HG03565 (cell line): Measurements from ENCODE around the gene HADHA.
"Not testable (repeated sequence)": the region's sequence is repeated elsewhere in the genome, so short reads cannot be mapped to it uniquely, and the experiment has no call there.

ENCODE experiments used
- ATAC-seq: cut with Tn5 transposase; IDR thresholded peaks from one replicate; pipeline ENCODE4 v1.9.1; 2021; ENCODE audit warnings: mild to moderate bottlenecking, moderate library complexity; ENCODE audit not compliant: unreplicated experiment

HADHA gene

DNA sequence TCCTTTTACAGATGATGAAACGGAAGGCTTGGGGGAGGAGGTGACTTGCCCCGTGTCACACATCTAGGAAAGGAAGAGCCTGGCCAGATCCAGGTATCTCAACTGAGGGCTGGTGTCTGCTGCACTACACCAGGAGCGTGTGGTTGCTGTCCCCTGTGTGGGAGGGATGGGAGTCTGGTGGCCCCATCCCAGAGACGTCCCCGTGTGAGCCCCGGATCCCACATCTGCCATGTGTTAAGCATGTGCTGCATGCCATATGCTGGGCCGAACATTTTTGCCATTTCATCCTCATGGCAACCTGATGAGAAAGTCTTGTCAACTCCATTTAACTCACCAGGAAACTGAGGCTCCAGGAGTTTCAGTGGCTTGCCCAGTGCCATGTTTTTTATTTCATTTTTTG, 67.3 kb downstream of the HADHA start:
- ATAC-seq: no peak

DNA sequence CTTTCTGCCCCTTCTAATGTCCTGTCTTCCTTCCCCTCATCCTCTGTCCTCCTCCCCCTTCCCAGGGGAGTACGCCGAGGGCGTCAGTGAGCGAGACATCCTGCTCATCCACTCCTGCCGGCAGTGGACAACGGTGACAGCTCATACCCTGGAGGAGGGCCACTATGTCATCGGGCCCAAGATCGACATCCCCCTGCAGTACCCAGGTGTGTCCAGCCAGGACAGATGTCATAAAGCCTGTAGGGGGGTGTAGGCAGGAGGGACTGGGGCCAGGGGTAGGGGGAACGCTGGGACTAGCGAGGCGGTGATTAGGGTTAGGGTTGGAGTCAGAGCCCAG, 68.2 kb downstream of the HADHA start:
- ATAC-seq: no peak

DNA sequence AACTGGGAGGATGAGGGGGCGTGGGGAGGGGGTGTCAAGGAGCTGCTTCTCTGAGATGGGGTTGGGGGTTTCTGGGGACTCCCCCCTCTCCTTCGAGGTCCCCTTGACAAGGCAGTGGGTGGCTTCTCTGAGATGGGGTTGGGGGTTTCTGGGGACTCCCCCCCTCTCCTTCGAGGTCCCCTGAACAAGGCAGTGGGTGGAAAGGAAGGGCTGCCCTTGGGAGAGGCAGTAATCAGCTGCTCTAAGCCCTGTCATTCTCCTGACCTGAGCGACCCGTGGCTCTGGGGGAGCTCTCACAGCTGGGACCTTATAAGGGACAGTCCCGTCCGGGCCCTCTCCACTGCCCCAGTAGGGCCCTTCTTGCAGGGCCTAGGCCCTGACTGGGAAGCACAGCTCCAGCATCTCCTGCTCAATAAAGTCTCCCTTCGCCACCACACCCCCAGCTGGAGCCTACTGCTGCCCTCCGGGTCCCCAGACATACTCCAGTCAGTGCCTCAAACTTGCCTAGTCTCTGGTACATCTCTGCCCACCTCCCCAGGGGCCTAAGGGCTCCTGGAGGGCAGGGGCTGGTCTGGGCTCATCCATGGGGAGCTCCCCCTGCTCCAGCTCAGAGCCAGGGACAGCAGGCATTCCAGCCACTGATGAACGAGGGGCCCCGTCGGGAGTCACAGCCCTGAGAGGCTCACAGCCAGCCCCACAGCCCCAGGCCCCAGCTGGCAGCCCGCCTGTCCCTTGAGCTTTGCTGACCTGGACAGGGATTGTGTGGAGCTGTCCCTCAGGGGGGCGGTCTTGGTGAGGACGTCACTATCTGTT, 68.8 kb downstream of the HADHA start:
- ATAC-seq: no peak

DNA sequence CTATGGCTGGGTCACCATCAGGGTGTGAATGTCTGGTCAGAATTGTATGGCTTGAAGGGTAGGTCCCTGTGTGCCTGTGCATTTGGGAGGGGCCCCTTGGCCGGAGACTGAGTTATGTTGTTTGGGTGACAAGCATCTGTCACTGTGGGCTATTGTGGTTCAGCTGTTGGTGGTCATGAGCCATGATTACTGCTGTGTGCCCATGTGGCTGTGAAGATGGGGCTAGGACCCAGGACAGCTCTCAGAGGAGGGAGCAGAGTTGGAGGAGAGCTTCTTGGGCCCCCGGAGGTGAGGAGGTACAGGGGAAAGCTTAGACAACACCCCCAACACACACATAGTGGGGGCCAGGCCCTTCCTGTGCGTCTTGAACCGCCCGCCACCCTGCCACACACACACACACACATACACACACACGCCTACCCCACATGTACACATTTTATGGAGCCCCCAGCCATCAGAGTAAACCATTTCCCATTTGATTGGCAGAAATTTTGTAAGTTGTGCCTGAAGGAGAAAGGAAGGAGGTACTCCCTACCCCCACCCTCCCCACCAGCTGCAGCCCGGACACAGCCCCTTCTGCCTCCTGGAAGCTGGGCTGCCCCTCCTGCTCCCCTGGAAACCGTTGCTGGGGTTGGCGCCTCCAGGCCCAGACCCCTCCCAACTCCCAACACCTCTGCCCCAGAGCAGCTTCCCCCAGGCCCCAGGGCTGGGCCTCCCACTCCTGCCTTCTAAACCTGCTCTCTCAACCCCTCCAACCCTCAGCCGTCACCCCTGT, 69.6 kb downstream of the HADHA start:
- no peak for ATAC-seq

DNA sequence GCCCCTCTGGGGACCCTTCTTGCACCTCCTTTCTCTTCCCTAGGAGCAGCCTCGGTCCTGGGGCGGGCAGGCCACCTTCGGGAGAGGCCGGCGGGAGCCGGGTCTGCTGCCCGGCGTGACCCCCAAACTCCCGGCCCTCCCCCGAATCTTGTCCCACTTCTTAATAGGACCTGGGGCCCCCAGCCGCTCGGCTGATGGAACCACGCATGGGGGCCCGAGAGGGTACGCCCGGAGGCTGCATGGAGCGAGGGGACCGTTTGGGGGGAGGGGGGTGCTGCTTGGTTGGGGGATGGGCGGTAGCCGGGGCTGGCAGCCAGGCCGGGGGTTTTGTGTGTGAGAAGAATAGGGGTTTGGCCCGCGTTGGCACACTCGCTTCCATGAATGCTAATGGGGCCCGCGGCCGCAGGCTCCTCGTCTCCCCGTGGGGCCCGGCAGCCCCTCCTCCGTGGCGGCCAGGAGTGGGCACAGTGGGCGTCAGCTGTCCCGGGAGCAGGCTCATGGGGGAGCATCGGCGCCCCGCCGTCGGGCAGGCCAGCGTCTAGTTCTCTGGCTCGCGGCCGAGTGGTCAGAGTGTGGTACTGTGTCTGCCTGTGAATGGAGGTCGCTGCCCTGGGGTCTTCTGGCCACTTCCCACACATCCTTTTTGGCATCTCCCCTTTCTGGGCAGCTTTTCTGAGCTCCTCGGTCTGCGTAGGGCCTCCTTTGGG, 70.5 kb downstream of the HADHA start:
- no peak for ATAC-seq

DNA sequence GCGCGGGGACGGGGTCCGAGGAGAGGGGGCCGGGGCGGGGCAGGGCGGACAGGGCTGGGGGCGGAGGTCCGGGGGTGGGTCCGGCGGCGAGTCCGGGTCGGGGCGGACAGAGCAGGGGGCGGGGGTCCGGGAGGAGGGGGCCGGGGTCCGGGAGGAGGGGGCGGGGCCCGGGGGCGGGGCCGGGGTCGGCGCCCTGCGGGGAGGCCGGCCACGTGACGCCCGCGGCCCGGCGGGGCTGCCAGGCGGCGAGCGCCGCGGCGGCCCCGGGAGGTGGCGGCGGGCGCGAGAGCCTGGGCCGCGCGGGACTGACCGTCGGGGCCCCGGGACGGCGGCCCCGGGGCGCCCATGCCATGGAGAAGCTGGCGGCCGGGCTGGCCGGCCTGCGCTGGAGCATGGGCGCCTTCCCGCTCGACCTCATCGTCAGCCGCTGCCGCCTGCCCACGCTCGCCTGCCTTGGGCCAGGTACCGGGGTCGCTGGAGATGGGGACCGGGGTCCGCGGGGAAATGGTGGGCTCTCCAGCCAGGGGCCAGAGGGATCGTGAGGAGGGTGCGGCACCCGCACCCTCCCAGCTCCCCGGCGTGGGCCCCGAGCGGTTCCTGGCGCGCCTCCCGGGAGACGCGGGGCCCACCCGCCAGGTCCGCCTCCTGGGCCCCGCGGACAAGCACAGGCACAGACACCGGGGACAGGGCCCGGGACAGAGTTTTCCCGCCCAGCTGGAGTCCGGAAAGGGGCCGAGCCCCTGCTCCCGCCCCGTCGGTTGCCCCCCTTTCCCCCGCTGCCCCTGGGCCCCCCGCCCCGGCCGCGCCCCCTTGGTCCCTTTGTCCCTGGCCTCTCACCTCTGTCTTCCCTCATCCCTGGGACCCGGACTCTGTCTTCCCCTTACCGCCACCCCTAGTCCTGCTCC, 71.3 kb downstream of the HADHA start, which contains the start of gene GAREM2:
TSS of gene GAREM2 (plus strand) at position 218 of the 905 bp plus-strand sequence. CDS start at position 351, 133 bp downstream.
- ATAC-seq: no peak

DNA sequence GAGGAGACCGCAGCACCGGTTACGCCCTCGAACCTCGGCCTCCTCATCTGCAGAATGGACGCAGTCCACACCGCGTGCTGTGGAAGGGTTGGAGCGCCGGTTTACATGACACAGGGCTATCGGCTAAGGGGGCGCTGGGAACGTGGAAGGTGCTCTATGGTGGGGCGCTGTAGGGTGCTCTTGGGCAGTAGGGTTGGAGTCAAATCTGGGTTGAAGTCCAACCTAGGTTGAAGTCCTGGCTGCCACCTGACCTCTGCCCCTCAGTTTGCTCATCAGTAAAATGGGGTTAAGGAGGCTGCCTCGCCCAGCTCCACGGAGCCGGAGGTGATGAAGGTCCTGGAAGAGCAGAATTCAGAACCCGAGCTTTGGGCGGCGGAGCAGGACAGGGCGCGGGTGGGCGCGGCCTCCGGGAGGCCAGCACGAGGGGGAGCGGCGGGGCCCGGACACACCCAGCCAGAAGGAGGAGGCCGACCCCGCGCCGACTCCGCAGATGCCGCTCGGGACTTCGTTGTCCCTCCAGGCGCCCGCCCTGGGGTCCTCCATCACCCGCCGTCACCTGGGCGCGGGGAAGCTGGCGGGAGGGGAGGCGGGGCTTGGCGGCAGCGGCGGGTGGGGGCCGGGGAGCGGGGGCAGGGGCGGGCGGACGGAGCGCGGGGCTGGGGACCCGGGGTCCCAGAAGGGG, 72.1 kb downstream of the HADHA start:
- no peak for ATAC-seq

DNA sequence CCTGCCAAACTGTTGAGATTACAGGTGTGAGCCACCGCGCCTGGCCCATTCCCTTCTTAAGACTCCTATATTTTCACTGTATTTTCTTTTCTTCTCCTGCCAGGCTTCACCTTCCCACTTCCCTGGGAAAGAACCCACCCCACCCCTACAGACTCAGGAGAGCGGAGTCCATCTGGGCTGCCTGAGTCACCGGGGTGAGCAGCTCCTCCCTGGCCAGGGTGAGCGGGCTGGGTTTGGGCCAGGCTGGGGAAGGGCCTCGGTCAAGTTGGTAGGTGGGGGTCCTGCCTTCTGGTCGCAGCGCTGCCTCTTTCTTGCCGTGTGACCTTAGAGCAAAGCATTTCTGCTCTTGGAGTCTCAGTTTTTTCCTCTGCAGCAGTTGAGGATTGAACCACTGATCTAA, 73.6 kb downstream of the HADHA start:
- no peak for ATAC-seq

DNA sequence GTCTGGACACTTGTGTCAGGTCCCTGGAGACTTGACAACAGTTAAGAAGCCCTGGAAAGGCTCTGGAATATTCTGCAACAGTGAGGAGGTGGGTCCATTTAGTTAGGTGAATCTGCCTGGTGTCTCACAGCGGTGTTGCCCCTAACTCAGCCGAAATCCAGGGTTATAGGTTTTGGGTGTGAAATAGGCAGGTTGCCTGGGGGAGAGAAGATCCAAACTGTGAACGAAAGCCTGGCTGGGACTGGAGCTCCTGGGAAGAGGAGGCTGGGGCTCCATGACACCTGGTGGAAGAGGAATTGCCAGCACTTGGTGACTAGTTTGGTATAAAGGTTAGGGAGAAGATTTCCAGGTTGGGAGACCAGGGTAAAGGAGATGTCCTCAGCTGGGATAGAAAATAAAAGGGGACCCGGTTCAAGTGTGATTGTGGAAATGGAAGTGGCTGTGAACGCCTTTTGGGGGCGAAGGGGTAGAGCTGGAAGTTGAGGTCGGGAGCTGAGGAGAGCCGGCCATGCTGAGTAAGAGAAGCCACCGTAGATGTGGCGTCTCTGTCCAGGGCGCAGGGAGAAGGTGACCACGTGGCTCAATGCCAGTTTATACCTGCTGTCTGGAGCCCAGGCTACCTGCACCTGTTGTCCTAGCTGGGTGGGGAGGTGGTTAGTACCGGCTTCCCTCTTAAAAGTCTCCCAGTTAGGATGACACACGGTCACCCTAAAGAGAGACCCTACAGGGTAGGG, 74.6 kb downstream of the HADHA start:
- ATAC-seq: no peak

DNA sequence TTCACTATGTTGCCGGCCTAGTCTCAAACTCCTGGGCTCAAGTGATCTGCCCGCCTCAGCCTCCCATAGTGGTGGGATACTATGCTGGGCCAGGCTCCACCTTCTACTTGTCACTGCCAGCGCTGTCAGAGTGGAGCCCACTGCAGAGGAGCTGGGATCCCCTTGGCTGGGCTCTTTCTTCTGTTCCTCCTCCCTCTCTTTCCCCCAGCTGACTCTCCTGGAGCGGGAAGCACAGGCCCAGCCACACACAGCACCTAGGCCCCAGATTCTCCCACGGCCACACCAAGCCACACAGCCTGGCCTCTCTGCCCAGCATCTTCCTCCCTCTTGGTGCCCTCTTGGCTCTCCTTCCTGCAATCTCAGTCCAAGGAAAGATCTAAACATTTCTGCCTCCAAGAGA, 75.2 kb downstream of the HADHA start:
- no peak for ATAC-seq

DNA sequence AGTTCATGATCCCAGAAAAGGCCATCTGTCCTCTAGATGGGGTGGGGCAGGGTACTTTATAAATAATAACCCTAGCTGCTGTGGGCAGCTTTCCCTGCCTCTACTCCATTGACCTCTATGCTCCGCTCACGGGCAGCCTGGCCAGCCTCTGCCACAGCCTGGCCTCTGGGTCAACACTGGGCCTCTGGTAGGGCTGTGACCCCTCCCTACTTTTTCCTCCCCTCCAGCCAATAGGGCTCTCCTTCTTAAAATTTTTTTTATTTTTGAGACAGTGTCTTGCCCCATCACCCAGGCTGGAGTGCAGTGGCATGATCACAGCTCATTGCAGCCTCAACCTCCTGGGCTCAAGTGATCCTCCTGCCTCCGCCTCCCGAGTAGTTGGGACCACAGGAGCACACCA, 75.6 kb downstream of the HADHA start:
- no peak for ATAC-seq

DNA sequence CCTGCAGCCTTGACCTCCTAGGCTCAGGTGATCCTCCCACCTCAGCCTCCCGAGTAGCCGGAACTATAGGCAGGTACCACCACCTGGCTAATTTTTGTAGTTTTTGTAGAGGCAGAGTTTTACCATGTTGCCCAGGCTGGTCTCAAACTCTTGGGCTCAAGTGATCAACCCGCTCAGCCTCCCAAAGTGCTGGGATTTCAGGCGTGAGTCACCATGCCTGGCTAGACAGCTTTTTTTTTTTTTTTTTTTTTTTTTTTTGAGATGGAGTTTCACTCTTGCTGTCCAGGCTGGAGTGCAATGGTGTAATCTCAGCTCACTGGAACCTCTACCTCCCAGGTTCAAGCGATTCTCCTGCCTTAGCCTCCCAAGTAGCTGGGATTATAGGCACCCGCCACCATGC, 77.9 kb downstream of the HADHA start:
- ATAC-seq: not testable (repeated sequence)

DNA sequence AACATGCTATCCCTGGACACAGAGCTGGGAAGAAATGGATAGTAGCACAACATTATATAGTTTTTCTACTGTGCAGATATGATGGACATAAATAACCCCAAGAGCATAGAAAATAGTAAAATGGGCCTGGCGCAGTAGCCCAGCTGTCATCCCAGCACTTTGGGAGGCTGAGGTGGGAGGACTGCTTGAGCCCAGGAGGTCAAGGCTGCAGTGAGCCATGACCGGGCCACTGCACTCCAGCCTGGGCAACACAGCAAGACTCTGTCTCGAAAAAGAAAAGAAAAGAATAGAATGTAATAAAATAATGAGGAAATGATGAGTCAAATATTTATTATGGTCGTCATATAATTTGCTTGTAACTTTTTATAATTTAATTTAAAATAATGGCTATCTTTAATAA, 79.0 kb downstream of the HADHA start:
- no peak for ATAC-seq

DNA sequence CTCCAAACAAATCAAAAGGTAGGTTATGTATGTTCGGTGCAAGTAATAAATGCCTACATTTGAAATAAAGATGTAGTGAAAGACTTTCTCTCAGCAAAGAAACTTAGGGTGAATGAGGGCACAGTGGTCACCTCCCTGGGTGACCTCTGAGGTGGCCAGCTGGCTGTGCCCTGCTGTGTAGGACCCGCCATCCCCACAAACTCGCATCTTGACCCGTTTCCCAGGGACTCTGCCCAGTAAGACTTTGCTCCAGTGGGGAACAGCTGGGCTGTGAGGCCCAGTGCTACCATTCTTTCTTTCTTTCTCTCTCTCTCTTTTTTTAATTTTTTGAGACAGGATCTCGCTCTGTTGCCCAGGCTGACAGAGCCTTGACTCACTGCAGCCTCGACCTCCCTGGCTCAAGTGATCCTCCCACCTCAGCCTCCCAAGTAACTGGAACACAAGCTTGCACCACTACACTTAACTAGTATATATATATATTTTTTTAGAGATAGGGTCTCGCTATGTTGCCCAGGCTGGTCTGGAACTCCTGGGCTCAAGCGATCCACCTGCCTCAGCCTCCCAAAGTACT, 79.7 kb downstream of the HADHA start:
- no peak for ATAC-seq

DNA sequence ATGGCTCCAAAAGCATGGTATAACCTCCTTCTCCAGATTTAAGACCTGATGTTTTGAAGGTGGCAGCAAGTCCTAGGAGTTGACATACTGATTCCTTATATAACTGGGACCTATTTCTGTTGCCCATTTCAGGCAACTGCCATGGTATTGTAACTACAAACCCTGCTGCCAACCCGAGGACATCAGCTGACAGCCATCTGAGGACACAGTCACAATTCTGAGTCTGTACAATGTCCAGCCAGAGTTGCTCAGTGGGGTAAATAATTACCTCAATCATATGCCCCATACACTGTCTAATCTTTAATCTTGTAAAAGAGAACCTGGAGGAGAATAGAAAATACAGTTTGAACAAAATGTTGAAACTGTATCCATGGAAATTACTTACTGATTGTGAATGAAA, 80.2 kb downstream of the HADHA start:
- no peak for ATAC-seq

DNA sequence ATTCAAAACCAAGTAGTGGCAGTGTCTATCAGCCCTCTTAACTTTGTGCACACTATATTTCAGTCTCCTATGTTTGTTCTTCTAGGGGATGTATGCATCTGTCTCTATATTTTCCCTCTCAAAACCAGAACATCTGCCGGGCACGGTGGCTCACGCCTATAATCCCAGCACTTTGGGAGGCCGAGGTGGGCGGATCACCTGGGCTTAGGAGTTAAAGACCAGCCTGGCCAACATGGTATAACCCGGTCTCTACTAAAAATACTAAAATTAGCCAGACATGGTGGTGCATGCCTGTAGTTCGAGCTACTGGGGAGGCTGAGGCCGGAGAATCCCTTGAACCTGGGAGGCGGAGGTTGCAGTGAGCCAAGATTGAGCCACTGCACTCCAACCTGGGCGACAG, 81.5 kb downstream of the HADHA start:
- ATAC-seq: no peak

DNA sequence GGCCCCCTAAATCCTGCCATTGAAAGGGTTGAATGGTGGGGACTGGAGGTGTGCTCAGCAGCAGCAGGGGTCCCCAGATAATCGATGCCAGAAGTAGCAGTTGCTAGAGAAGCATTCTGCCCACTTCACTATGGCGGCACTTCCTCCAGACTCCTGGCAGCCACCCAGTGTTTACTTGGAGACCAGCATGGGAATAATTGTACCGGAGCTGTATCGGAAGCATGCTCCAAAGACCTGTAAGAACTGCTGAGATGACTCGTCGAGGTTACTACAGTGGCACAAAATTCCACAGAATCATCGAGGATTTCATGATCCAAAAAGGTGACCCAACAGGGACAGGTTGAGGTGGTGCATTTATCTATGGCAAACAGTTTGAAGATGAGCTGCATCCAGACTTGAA, 82.5 kb downstream of the HADHA start:
- ATAC-seq: no peak

DNA sequence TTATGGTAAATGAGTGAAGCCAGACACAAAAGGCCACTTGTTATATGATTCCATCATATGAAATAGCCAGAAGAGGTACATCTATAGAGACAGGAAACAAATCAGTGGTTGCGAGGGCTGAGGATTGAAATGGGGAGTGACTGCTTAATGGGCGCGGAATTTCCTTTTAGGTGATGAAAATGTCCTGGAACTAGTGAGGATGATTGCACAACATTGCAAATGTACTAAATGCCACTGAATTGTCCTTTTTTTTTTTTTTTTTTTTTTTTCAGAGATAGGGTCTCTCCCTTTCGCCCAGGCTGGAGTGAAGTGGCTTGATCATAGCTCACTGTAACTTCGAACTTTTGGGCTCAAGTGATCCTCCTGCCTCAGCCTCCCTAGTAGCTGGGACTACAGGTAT, 86.9 kb downstream of the HADHA start:
- ATAC-seq: no peak

DNA sequence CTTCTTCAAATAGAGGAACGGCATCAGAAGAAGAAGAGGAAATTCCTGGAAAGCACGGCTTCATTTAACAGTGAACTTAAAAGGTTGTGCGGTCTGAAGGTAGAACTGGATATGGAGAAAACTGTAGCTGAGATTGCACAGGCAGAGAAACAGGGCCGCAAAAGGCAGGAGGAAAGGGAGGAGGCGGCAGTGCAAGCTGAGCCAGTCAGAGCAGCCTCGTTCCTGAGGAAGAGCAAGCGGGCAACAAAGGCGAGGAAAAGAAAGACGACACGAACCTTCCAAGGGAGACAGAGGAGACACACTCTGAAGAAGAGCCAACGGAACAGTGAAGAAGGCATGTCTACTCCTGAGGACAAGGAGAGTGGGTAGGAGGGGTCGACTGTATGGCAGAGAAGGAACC, 94.2 kb downstream of the HADHA start:
- ATAC-seq: no peak
